Fibroblast of mammary gland (primary cell): Measurements from ENCODE around the gene SFXN1.
A peak's percentile ranks its signal among the peaks of the same experiment; 100 is the strongest.
"Not testable (repeated sequence)": the region's sequence is repeated elsewhere in the genome, so short reads cannot be mapped to it uniquely, and the experiment has no call there.

ENCODE experiments used
- DNase-seq: peaks from one replicate; pipeline ENCODE4 v3.0.0-alpha.2; 2010; ENCODE audit warnings: low read depth
- H3K4me3 ChIP-seq: 2 replicates; pipeline ENCODE4 v1.5.1; 2011; ENCODE audit warnings: low read depth, mild to moderate bottlenecking, low read length, moderate library complexity; ENCODE audit not compliant: control insufficient read depth
- TF ChIP-seq, protein P1 (sequence below): conservative IDR thresholded peaks from 2 replicates; pipeline ENCODE4 v1.5.1; 2011; ENCODE audit warnings: low read depth, low read length, inconsistent platforms; ENCODE audit not compliant: control insufficient read depth, insufficient read depth

The SFXN1 gene

DNA sequence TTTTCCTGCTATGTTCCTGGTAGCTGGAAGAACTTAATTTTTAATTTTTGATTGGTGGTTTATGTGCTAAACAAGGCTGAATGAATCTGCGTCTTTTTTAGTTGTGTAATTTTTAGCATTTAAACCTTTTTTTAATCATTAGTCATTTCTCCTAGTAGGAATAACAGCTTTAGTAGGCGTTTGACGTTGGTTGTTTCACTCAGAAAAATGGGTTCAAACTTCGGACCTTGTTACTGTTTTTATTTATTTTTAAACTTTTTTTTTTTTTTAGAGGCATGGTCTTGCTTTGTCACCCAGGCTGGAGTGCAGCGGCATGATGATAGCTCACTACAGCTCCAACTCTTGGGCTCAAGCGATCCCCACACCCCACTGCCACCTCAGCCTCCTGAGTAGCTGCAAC lies 12.9 kb downstream of the SFXN1 start:
- no peak for DNase-seq
- TF ChIP-seq, protein P1, sequence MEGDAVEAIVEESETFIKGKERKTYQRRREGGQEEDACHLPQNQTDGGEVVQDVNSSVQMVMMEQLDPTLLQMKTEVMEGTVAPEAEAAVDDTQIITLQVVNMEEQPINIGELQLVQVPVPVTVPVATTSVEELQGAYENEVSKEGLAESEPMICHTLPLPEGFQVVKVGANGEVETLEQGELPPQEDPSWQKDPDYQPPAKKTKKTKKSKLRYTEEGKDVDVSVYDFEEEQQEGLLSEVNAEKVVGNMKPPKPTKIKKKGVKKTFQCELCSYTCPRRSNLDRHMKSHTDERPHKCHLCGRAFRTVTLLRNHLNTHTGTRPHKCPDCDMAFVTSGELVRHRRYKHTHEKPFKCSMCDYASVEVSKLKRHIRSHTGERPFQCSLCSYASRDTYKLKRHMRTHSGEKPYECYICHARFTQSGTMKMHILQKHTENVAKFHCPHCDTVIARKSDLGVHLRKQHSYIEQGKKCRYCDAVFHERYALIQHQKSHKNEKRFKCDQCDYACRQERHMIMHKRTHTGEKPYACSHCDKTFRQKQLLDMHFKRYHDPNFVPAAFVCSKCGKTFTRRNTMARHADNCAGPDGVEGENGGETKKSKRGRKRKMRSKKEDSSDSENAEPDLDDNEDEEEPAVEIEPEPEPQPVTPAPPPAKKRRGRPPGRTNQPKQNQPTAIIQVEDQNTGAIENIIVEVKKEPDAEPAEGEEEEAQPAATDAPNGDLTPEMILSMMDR, result no peak
- no peak overlapping the region for H3K4me3 ChIP-seq

DNA sequence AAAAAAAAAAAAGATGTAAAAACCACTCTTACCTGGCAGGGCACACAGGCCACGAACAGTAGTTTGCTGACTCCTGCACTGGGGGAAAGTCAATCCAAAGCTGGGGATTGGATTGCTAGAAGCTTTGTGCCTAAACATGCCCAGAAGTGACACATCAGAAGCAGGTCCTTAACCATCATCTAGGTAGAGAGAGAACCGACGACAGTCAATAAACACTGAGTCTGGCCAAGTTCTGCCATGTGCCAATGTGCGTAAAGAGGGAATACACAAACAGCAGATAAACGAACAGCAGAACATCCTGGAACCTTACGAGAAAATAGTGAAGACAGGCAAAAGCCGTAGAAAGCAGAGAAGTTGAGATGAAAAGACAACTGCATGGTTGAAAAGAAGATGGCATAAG lies 14.9 kb downstream of the SFXN1 start:
- H3K4me3 ChIP-seq, result no peak overlapping the region
- TF ChIP-seq, protein P1, result no peak
- DNase-seq, result no peak

DNA sequence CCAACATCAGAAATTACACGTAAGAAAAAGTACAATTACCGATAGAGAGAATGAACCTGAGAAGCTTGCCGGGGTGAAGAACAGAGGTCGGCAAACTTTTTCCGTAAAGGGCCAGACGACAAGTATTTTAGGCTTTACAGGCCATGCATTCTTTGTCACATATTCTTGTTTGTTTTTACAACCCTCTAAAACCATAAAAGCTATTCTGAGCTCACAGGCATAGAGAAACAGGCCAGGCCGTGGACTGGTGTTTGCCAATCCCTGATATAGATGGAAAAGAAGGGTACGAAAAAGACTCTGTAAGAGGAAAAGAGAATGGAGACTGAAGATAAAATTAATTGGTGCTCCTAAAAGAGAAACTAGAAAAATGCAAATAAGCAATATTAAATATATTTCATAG lies 15.4 kb downstream of the SFXN1 start:
- no peak overlapping the region for H3K4me3 ChIP-seq
- TF ChIP-seq, protein P1, result no peak
- DNase-seq, result no peak

DNA sequence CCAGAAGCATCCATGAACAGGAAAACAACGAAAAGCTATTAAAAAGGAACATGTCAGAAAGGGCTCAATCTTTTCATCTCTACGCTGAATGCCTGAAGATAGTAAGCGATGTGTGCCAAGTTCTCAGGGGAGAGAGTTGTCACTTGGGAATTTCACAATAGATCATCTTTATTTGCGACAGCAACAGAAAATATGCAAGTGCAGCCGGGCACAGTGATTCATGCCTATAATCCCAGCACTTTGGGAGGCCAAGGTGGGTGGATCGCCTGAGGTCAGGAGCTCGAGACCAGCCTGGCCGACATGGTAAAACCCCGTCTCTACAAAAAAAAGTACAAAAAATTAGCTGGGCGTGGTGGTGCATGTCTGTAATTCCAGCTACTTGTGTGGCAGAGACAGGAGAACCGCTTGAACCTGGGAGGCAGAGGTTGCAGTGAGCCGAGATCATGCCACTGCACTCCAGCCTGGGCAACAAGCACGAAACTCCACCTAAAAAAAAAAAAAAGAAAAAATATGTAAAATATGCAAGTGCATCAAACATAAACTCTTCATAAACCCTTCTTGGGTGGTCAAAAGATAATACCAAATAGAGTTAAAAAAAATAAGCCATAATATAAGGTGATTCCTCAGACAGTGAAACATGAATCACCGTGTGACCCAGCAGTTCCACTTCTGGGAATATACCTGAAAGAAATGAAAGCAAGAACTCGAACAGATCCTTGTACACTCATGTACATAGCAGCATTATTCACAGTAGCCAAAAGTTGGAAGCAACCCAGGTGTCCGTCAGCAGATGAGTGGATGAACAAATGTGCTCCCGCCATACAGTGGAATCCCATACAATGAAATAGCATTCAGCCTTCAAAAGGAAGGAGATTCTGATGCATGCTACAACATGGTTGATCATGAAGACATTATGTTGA lies 16.2 kb downstream of the SFXN1 start:
- peak; percentile 19 for DNase-seq
- TF ChIP-seq, protein P1, result no peak

DNA sequence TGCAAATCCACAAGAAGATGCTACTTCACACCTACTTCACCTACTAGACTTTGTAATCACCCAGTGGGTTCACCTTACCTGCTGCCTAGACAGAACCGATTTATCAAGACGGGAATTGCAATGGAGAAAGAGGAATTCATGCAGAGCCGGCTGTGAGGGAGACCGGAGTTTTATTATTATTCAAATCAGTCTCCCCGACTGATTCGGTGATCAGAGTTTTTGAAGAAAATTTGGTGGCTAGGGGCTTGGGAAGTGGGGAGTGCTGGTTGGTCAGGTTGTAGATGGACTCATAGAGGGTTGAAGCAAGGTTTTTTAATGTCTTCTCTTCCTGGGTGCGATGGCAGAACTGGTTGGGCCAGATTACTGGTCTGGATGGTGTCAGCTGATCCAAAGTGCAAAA lies 23.4 kb downstream of the SFXN1 start:
- no peak overlapping the region for H3K4me3 ChIP-seq
- TF ChIP-seq, protein P1, result no peak
- no peak for DNase-seq

More for the DNA sequence above, 16.2 kb downstream of the SFXN1 start:
- H3K4me3 ChIP-seq, result no peak overlapping the region

DNA sequence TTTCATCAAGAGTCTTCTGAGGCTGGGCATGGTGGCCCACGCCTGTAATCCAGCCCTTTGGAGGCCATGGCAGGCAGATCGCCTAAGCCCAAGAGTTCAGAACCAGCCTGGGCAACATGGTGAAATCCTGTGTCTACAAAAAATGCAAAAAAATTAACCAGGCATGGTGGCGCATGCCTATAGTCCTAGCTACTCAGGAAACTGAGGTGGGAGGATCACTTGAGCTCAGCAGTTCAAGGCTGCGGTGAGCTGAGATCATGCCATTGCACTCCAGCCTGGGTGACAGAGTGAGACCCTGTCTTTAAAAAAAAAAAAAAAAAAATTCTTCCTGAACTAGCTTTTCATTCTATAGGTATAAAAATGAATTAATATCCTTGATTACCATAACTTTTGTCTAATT lies 29.3 kb downstream of the SFXN1 start:
- not testable (repeated sequence) for DNase-seq, H3K4me3 ChIP-seq

DNA sequence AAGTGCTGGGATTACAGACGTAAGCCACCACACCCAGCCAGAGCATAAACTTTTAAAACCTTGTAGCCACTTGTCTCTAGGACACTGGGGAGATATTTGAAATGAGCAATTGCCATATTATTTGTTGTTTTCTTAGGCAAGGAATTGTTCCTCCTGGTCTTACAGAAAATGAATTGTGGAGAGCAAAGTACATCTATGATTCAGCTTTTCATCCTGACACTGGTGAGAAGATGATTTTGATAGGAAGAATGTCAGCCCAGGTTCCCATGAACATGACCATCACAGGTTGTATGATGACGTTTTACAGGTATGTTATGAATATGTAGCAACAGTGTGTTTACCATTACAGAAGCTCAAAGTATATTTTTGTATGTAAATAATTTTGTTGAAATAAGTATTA lies 30.5 kb downstream of the SFXN1 start:
- H3K4me3 ChIP-seq, result no peak overlapping the region
- no peak for DNase-seq
- TF ChIP-seq, protein P1, result no peak
